IMR-90 (cell line): Measurements from ENCODE around the gene SLC2A1.

ENCODE experiments used
- RCOR1 ChIP-seq: IDR thresholded peaks from 2 replicates; pipeline ENCODE4 v1.6.1; 2012; ENCODE audit warnings: mild to moderate bottlenecking, low read length, improper control_type of control experiment; ENCODE audit not compliant: insufficient replicate concordance
- TF ChIP-seq, protein P1 (sequence below): conservative IDR thresholded peaks from 2 replicates; pipeline ENCODE4 v1.5.1; 2012; ENCODE audit warnings: mild to moderate bottlenecking, low read depth, low read length, improper control_type of control experiment

DNA sequence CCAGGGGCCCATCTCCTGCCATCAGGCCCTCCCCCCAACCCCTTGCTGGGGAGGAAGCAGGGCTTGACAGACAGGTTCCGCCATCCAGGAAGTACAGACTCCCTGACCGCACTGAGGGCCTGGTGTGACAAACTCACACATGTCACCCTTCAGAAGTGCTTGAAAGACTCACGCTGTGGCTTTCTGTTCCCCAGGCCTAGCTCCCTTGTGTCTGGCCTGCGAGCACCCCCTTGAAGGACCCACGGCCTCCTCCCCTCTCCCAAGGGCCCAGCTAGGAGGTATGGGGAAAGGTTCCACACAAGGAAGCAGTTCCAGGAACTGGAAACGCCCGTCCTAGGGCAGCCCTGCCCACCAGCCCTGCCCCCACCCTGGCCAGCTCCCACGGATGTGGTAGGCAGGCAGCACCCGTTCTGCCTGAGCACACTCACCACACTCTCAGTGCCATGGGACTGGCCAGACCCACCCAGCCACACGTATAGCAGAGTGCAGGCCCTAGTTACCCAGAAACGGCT is 26.7 kb downstream of the SLC2A1 start:
- TF ChIP-seq, protein P1, sequence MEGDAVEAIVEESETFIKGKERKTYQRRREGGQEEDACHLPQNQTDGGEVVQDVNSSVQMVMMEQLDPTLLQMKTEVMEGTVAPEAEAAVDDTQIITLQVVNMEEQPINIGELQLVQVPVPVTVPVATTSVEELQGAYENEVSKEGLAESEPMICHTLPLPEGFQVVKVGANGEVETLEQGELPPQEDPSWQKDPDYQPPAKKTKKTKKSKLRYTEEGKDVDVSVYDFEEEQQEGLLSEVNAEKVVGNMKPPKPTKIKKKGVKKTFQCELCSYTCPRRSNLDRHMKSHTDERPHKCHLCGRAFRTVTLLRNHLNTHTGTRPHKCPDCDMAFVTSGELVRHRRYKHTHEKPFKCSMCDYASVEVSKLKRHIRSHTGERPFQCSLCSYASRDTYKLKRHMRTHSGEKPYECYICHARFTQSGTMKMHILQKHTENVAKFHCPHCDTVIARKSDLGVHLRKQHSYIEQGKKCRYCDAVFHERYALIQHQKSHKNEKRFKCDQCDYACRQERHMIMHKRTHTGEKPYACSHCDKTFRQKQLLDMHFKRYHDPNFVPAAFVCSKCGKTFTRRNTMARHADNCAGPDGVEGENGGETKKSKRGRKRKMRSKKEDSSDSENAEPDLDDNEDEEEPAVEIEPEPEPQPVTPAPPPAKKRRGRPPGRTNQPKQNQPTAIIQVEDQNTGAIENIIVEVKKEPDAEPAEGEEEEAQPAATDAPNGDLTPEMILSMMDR = no peak
- TF ChIP-seq RCOR1 = no peak
